Panc1 (cell line): ENCODE data around the gene TRMT11. TPM values are rescaled to one million over a fixed set of nuclear protein-coding genes. Genes with fewer than 3 reads are reported as not detected.
"Not testable (repeated sequence)": the region's sequence is repeated elsewhere in the genome, so short reads cannot be mapped to it uniquely, and the experiment has no call there.

Experiments used
- ATAC-seq: fragments of 200-7000 bp; cut with Tn5 transposase; 2 replicates; pipeline ENCODE4 v1.9.1; 2020; ENCODE audit warnings: mild to moderate bottlenecking, moderate library complexity
- BruUV-seq: library from RNA; stranded (reverse); fragments of 400-500 nt; replicated peaks from 2 replicates; lab custom pipeline; 2021; lab: Mats Ljungman, UMichigan
- CTCF ChIA-PET: fragments of 300-600 bp; sonication (Branson Sonifier 250); formaldehyde crosslinking; loops from one replicate; lab custom pipeline; 2022; ENCODE audit warnings: antibody characterized with exemption; lab: Charles Lee
- POLR2A ChIA-PET: fragments of 300-600 bp; sonication (Branson Sonifier 250); formaldehyde crosslinking; loops from one replicate; lab custom pipeline; 2022; ENCODE audit warnings: antibody characterized with exemption; lab: Charles Lee
- DNase-seq: peaks from one replicate; pipeline ENCODE4 v3.0.0-alpha.2; 2010; ENCODE audit warnings: low read depth, low spot score
- H3K27ac ChIP-seq: 2 replicates; pipeline ENCODE4 v1.5.1; 2011; ENCODE audit warnings: mild to moderate bottlenecking, low read length, inconsistent platforms
- H3K27me3 ChIP-seq: fragments of 200-500 bp; sonication (Bioruptor generic); 2 replicates; pipeline ENCODE4 v1.6.0; 2014; ENCODE audit warnings: low read length, inconsistent platforms; ENCODE audit not compliant: control insufficient read depth, insufficient read depth
- H3K36me3 ChIP-seq: fragments of 200-500 bp; sonication (Bioruptor generic); 2 replicates; pipeline ENCODE4 v1.5.1; 2014; ENCODE audit warnings: inconsistent platforms, mild to moderate bottlenecking, low read length, moderate library complexity; ENCODE audit not compliant: control insufficient read depth, insufficient read depth
- H3K4me1 ChIP-seq: 2 replicates; pipeline ENCODE4 v1.5.1; 2011; ENCODE audit warnings: inconsistent platforms, mild to moderate bottlenecking, low read length, moderate library complexity; ENCODE audit not compliant: control insufficient read depth, insufficient read depth
- H3K4me3 ChIP-seq, 2 experiments: 2 replicates each; pipeline ENCODE4 v1.5.1; 2011 to 2012; ENCODE audit warnings: low read depth in 2 of 2, low read length in 2 of 2, mild to moderate bottlenecking in 2 of 2, inconsistent platforms in 1 of 2, moderate library complexity in 1 of 2
- H3K9me3 ChIP-seq: fragments of 200-500 bp; sonication (Bioruptor generic); 2 replicates; pipeline ENCODE4 v1.5.1; 2014; ENCODE audit warnings: low read depth, mild to moderate bottlenecking, inconsistent platforms, low read length, moderate library complexity; ENCODE audit not compliant: control insufficient read depth, insufficient read depth
- POLR2AphosphoS5 ChIP-seq: IDR thresholded peaks from 2 replicates; pipeline ENCODE4 v1.6.1; 2012; ENCODE audit warnings: mild to moderate bottlenecking, low read depth, low read length, moderate library complexity
- REST ChIP-seq, 2 experiments: IDR thresholded peaks; 2 replicates each; pipeline ENCODE4 v1.6.1; 2011 to 2012; ENCODE audit warnings: low read depth in 2 of 2, control low read depth in 1 of 2, low read length in 1 of 2, mild to moderate bottlenecking in 1 of 2, moderate library complexity in 1 of 2; ENCODE audit not compliant: insufficient read depth in 1 of 2
- SIN3A ChIP-seq: IDR thresholded peaks from 2 replicates; pipeline ENCODE4 v1.6.1; 2012; ENCODE audit warnings: low read depth, mild to moderate bottlenecking, low read length, moderate library complexity, borderline replicate concordance; ENCODE audit not compliant: insufficient read depth
- TCF7L2 ChIP-seq: IDR thresholded peaks from 2 replicates; pipeline ENCODE4 v1.6.1; 2011; ENCODE audit warnings: mild to moderate bottlenecking, low read depth, low read length, inconsistent platforms
- in situ Hi-C: cut with HindIII; loops from 2 replicates; pipeline ENCODE4 v1.10.0; 2016; ENCODE audit warnings: low sequenced_read_pairs, low pct_unique_long_range_greater_than_20kb
- intact Hi-C: fragments of 100-400 bp; cut with micrococcal nuclease; formaldehyde crosslinking; loops from one replicate; pipeline ENCODE4 v1.10.0; 2022; ENCODE audit not compliant: unreplicated experiment
- total RNA-seq: library from RNA; stranded (reverse); gene quantifications from one replicate; pipeline ENCODE4 v1.2.1, GENCODE V29; 2021; ENCODE audit not compliant: unreplicated experiment
- TF ChIP-seq, protein P1 (sequence below): fragments of 450-650 bp; IDR thresholded peaks from 2 replicates; pipeline ENCODE4 v1.5.1; 2017; ENCODE audit warnings: mild to moderate bottlenecking

TRMT11 gene
- total RNA-seq, 1 experiment from 2014 or later: 34.3 TPM

DNA sequence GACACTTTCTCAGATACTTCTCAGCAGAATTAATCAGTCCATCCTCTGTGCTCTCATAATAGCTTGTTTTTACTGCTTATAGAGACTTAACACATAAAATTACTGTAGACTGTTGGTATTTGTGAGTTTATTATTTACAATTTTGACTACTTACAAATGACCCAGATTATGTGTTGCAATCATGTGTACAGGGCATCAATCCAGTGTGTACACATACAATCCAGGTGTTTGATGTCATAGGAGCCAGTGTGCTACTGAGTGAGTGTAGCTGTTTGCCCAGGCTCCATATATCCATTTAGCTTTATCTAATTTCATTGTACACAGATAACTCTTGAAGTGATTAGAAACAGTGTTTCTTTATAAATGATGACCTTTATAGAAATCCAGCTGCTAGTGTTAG lies 31.3 kb downstream of the TRMT11 start:
- ATAC-seq (no peak), DNase-seq (no peak)
- TF ChIP-seq POLR2AphosphoS5: no peak
- TF ChIP-seq REST (IDR thresholded peaks at IDR 0.05; ENCODE audit: insufficient read depth in 1 of 2, low read depth in 2 of 2, low read length in 1 of 2): no peak
- TF ChIP-seq, protein P1, sequence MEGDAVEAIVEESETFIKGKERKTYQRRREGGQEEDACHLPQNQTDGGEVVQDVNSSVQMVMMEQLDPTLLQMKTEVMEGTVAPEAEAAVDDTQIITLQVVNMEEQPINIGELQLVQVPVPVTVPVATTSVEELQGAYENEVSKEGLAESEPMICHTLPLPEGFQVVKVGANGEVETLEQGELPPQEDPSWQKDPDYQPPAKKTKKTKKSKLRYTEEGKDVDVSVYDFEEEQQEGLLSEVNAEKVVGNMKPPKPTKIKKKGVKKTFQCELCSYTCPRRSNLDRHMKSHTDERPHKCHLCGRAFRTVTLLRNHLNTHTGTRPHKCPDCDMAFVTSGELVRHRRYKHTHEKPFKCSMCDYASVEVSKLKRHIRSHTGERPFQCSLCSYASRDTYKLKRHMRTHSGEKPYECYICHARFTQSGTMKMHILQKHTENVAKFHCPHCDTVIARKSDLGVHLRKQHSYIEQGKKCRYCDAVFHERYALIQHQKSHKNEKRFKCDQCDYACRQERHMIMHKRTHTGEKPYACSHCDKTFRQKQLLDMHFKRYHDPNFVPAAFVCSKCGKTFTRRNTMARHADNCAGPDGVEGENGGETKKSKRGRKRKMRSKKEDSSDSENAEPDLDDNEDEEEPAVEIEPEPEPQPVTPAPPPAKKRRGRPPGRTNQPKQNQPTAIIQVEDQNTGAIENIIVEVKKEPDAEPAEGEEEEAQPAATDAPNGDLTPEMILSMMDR: no peak
- no peak for TF ChIP-seq TCF7L2
- TF ChIP-seq SIN3A: no peak
- ChIA-PET POLR2A (no interaction called here), CTCF (no interaction called here)
- H3K4me1 ChIP-seq: no peaks in the 10 kb centered on the region
- H3K4me3 ChIP-seq: no peak overlapping the region
- peaks cover 35% of the 10 kb centered on the region for H3K36me3 ChIP-seq
- no peaks in the 10 kb centered on the region for H3K9me3 ChIP-seq
- no peaks in the 10 kb centered on the region for H3K27me3 ChIP-seq
- no TSS peak for BruUV-seq
- no peak overlapping the region for H3K27ac ChIP-seq
- in situ Hi-C loops: no loop called here
- intact Hi-C loops: no loop called here

DNA sequence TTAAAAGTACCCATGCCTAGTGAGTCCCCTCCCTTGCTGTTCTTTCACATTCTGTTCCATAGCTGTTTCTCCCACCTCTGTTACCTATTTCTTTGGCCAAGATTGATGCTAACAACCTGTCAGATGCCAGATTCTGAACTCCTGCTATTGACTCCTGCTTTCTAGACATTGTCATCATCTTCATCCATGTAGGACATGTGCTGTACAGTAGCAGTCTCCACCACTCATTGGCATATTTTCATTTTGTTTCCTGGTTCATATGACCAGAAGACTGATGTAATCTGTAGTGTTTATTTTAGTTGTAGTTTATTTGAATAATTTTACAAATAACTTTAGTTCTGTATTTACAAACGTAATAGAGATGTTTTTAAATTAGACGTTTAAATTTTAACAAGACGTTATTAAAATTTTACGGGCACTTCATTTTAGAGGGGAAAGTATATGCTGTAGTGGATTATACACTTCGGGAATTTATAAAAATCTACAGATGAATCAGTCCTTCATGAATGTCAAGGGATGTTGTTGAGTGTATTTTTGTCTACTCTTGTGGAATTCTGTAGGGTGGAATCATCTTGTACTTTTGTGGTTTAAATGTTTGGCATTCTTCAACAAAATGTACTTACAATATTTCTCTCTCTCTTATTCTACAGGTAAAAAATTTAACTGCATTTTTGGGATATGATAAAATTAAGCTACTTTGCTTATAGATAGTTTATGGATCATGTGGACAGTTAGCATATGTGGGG lies 34.1 kb downstream of the TRMT11 start:
- in situ Hi-C loops (no loop called here), intact Hi-C loops (no loop called here)
- H3K4me1 ChIP-seq: no peaks in the 10 kb centered on the region
- no peak for TF ChIP-seq REST (IDR thresholded peaks at IDR 0.05; ENCODE audit: insufficient read depth in 1 of 2, low read depth in 2 of 2, low read length in 1 of 2)
- H3K27ac ChIP-seq: no peak overlapping the region
- H3K4me3 ChIP-seq: no peak overlapping the region
- ChIA-PET POLR2A (no interaction called here), CTCF (no interaction called here)
- no peaks in the 10 kb centered on the region for H3K9me3 ChIP-seq
- BruUV-seq: no TSS peak
- peaks cover 32% of the 10 kb centered on the region for H3K36me3 ChIP-seq
- H3K27me3 ChIP-seq: no peaks in the 10 kb centered on the region
- ATAC-seq (no peak), DNase-seq (no peak)

DNA sequence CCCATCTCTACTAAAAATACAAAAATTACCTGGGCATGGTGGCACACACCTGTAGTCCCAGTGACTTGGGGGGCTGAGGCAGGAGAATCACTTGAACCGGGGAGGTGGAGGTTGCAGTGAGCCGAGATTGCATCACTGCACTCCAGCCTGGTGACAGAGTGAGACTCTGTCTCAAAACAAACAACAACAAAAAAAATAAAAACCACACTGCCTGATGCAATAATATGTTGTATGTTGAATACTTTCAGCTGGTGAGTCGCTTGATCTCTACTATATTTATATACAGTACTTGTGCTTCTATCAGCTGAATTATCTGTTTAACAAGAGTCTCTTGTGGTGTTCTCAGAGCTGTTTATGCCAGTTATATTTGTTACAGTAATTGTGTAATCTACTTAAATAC lies 37.1 kb downstream of the TRMT11 start:
- ATAC-seq: not testable (repeated sequence)

More for the DNA sequence above, 37.1 kb downstream of the TRMT11 start:
- POLR2A ChIA-PET, H3K4me1 ChIP-seq, H3K9me3 ChIP-seq, intact Hi-C loops, H3K27ac ChIP-seq, H3K4me3 ChIP-seq, in situ Hi-C loops, BruUV-seq, DNase-seq, H3K27me3 ChIP-seq, CTCF ChIA-PET: not testable (repeated sequence)
- H3K36me3 ChIP-seq: peaks cover 31% of the 10 kb centered on the region
